ENCODE results near the gene EGF. TPM values are rescaled to one million over a fixed set of nuclear protein-coding genes. Genes with fewer than 3 reads are reported as not detected.

EGF gene
- total RNA-seq, 2 experiments from 2014 or later = not detected

GRCh38 chr4:109972786-109973528 lies 60.3 kb downstream of the EGF start:
- CTCF ChIA-PET (ENCODE audit: unreplicated experiment) = interaction anchor here (0.9 kb wide), 1 partner anchor 8 kb away, joined by 3 read pairs; no protein-coding TSS in a partner anchor
- no peak overlapping the region for H3K27ac ChIP-seq (ENCODE audit: low read depth, low read length, poor library complexity, severe bottlenecking)
- H3K4me1 ChIP-seq (ENCODE audit: insufficient read depth, low read length, poor library complexity, severe bottlenecking) = peaks cover 7% of the 10 kb centered on the region
- POLR2A ChIA-PET = no interaction called here
- H3K9me2 ChIP-seq (ENCODE audit: insufficient read depth, low read length) = no peaks in the 10 kb centered on the region
- BruUV-seq (replicated peaks) = no TSS peak
- no peaks in the 10 kb centered on the region for H3K79me2 ChIP-seq (ENCODE audit: insufficient read depth, low read depth, low read length)
- H3K36me3 ChIP-seq (ENCODE audit: insufficient read depth, low read length) = no peaks in the 10 kb centered on the region
- no peak for TF ChIP-seq EZH2phosphoT487 (IDR thresholded peaks at IDR 0.05; ENCODE audit: borderline replicate concordance, low read depth, low read length)
- TF ChIP-seq CTCF (conservative IDR thresholded peaks at IDR 0.05; ENCODE audit: low read length) = no peak
- no peak for DNase-seq (ENCODE audit: low spot score)
- H2AFZ ChIP-seq (ENCODE audit: low read length) = no peak overlapping the region
- no peak overlapping the region for H3K4me3 ChIP-seq (ENCODE audit: low read depth, low read length, poor library complexity, severe bottlenecking)
- no peak overlapping the region for H3K4me2 ChIP-seq (ENCODE audit: low read length)
- no peaks in the 10 kb centered on the region for H3K9me3 ChIP-seq (ENCODE audit: low read length)
- no peaks in the 10 kb centered on the region for H4K20me1 ChIP-seq (ENCODE audit: insufficient read depth, low read length)
- intact Hi-C loops (cut with micrococcal nuclease; ENCODE audit: unreplicated experiment) = no loop called here

GRCh38 chr4:109973529-109973905 lies 60.8 kb downstream of the EGF start:
- DNase-seq (ENCODE audit: low spot score) = no peak
- H3K36me3 ChIP-seq (ENCODE audit: insufficient read depth, low read length) = no peaks in the 10 kb centered on the region
- TF ChIP-seq EZH2phosphoT487 (IDR thresholded peaks at IDR 0.05; ENCODE audit: borderline replicate concordance, low read depth, low read length) = no peak
- TF ChIP-seq CTCF (conservative IDR thresholded peaks at IDR 0.05; ENCODE audit: low read length) = no peak
- H3K9me3 ChIP-seq (ENCODE audit: low read length) = no peaks in the 10 kb centered on the region
- CTCF ChIA-PET (ENCODE audit: unreplicated experiment) = no interaction called here
- no peak overlapping the region for H3K4me2 ChIP-seq (ENCODE audit: low read length)
- H3K9me2 ChIP-seq (ENCODE audit: insufficient read depth, low read length) = no peaks in the 10 kb centered on the region
- H3K4me1 ChIP-seq (ENCODE audit: insufficient read depth, low read length, poor library complexity, severe bottlenecking) = peaks cover 8% of the 10 kb centered on the region
- no TSS peak for BruUV-seq (replicated peaks)
- no peak overlapping the region for H3K27ac ChIP-seq (ENCODE audit: low read depth, low read length, poor library complexity, severe bottlenecking)
- H4K20me1 ChIP-seq (ENCODE audit: insufficient read depth, low read length) = no peaks in the 10 kb centered on the region
- no peak overlapping the region for H3K4me3 ChIP-seq (ENCODE audit: low read depth, low read length, poor library complexity, severe bottlenecking)
- H2AFZ ChIP-seq (ENCODE audit: low read length) = no peak overlapping the region
- intact Hi-C loops (cut with micrococcal nuclease; ENCODE audit: unreplicated experiment) = no loop called here
- no peaks in the 10 kb centered on the region for H3K79me2 ChIP-seq (ENCODE audit: insufficient read depth, low read depth, low read length)
- POLR2A ChIA-PET = interaction anchor here (0.7 kb wide), 1 partner anchor 959 kb away, joined by 4 read pairs; no protein-coding TSS in a partner anchor

- no peak overlapping the region for H3K4me3 ChIP-seq (ENCODE audit: low read depth, low read length, poor library complexity, severe bottlenecking)
- ChIA-PET POLR2A (interaction anchor here (1.0 kb wide), 1 partner anchor 10 kb away, joined by 3 read pairs; no protein-coding TSS in a partner anchor), CTCF (ENCODE audit: unreplicated experiment) (no interaction called here)
- intact Hi-C loops (cut with micrococcal nuclease; ENCODE audit: unreplicated experiment) = loop anchor here (5.0 kb wide), 1 partner anchor 149 kb away; the partner anchor contains the start of gene RRH
- no peak for DNase-seq (ENCODE audit: low spot score)
- BruUV-seq (replicated peaks) = no TSS peak
- H3K27ac ChIP-seq (ENCODE audit: low read depth, low read length, poor library complexity, severe bottlenecking) = no peak overlapping the region
- no peaks in the 10 kb centered on the region for H4K20me1 ChIP-seq (ENCODE audit: insufficient read depth, low read length)
- no peaks in the 10 kb centered on the region for H3K9me3 ChIP-seq (ENCODE audit: low read length)
- H2AFZ ChIP-seq (ENCODE audit: low read length) = no peak overlapping the region; the same call in 1 of the 2 replicates
- H3K9me2 ChIP-seq (ENCODE audit: insufficient read depth, low read length) = no peaks in the 10 kb centered on the region
- no peaks in the 10 kb centered on the region for H3K79me2 ChIP-seq (ENCODE audit: insufficient read depth, low read depth, low read length)
- H3K36me3 ChIP-seq (ENCODE audit: insufficient read depth, low read length) = no peaks in the 10 kb centered on the region
- H3K4me2 ChIP-seq (ENCODE audit: low read length) = no peak overlapping the region
- H3K4me1 ChIP-seq (ENCODE audit: insufficient read depth, low read length, poor library complexity, severe bottlenecking) = peaks cover 7% of the 10 kb centered on the region
- TF ChIP-seq CTCF (conservative IDR thresholded peaks at IDR 0.05; ENCODE audit: low read length) (no peak), EZH2phosphoT487 (IDR thresholded peaks at IDR 0.05; ENCODE audit: borderline replicate concordance, low read depth, low read length) (no peak)
These were observed 63.5 kb downstream of the EGF start for GRCh38 chr4:109976189-109976588.

Data from OCI-LY7 (cell line).